WTC11 (cell line): ENCODE measurements around the gene SCYGR1.

ENCODE experiments used
- ATF2 ChIP-seq: sonication (generic); formaldehyde crosslinking; IDR thresholded peaks from 2 replicates; pipeline ENCODE4 v1.8.1; 2022; ENCODE audit warnings: low read depth, missing genetic modification reagents, borderline replicate concordance
- CTCF ChIP-seq: fragments of 200-600 bp; IDR thresholded peaks from 2 replicates; pipeline ENCODE4 v1.8.0; 2022; ENCODE audit warnings: antibody characterized with exemption
- ESRRA ChIP-seq: sonication (generic); formaldehyde crosslinking; IDR thresholded peaks from 2 replicates; pipeline ENCODE4 v1.8.1; 2022; ENCODE audit warnings: mild to moderate bottlenecking, missing genetic modification reagents, borderline replicate concordance
- HMGXB4 ChIP-seq: sonication (generic); formaldehyde crosslinking; IDR thresholded peaks from 2 replicates; pipeline ENCODE4 v1.8.1; 2023; ENCODE audit warnings: mild to moderate bottlenecking, moderate library complexity, missing genetic modification reagents
- NFYB ChIP-seq: sonication (generic); formaldehyde crosslinking; conservative IDR thresholded peaks from 2 replicates; pipeline ENCODE4 v1.8.0; 2022; ENCODE audit warnings: low read depth, missing genetic modification reagents
- NR3C1 ChIP-seq: sonication (generic); formaldehyde crosslinking; conservative IDR thresholded peaks from 2 replicates; pipeline ENCODE4 v1.8.1; 2023; ENCODE audit warnings: low read depth, mild to moderate bottlenecking, missing genetic modification reagents
- SP1 ChIP-seq: sonication (generic); formaldehyde crosslinking; conservative IDR thresholded peaks from 2 replicates; pipeline ENCODE4 v1.8.1; 2022; ENCODE audit warnings: missing genetic modification reagents
- ZNF512 ChIP-seq: sonication (generic); formaldehyde crosslinking; IDR thresholded peaks from 2 replicates; pipeline ENCODE4 v1.8.1; 2022; ENCODE audit warnings: missing genetic modification reagents, borderline replicate concordance

- TF ChIP-seq ATF2 (CRISPR knock-in tag) (no peak), NFYB (CRISPR knock-in tag) (no peak), SP1 (CRISPR knock-in tag) (no peak), CTCF (no peak), HMGXB4 (CRISPR knock-in tag) (no peak), NR3C1 (CRISPR knock-in tag) (no peak), ESRRA (no peak), ZNF512 (no peak)
Observed at GRCh38 chr2:227401550-227401949, 13.8 kb upstream of the SCYGR1 start.
